Muscle layer of colon (tissue), 2 donors: ENCODE data around the gene ZNF891.

Experiments
- H3K27ac ChIP-seq: one replicate; pipeline ENCODE4 v1.7.0; 2013; ENCODE audit warnings: low read depth, mild to moderate bottlenecking, low read length, moderate library complexity
- H3K27me3 ChIP-seq, 2 donors: one replicate each; pipeline ENCODE4 v1.7.0; 2013; ENCODE audit warnings: low read length in 2 of 2, mild to moderate bottlenecking in 2 of 2; ENCODE audit not compliant: insufficient read depth in 2 of 2, control insufficient read depth in 1 of 2
- H3K36me3 ChIP-seq: one replicate; pipeline ENCODE4 v1.7.0; 2013; ENCODE audit warnings: mild to moderate bottlenecking, low read length; ENCODE audit not compliant: insufficient read depth
- H3K4me1 ChIP-seq: one replicate; pipeline ENCODE4 v1.7.0; 2013; ENCODE audit warnings: mild to moderate bottlenecking, low read length; ENCODE audit not compliant: insufficient read depth
- H3K4me3 ChIP-seq, 2 donors: one replicate each; pipeline ENCODE4 v1.7.0; 2013; ENCODE audit warnings: low read length in 2 of 2, low read depth in 1 of 2, mild to moderate bottlenecking in 1 of 2, moderate library complexity in 1 of 2
- H3K9ac ChIP-seq: one replicate; pipeline ENCODE4 v1.7.0; 2013; ENCODE audit warnings: low read length
- H3K9me3 ChIP-seq: one replicate; pipeline ENCODE4 v1.7.0; 2013; ENCODE audit warnings: mild to moderate bottlenecking, low read length
- donor health status: abdominal sarcoma.
- donor health status: Adenocarcinoma of cecum.

ZNF891 gene

DNA sequence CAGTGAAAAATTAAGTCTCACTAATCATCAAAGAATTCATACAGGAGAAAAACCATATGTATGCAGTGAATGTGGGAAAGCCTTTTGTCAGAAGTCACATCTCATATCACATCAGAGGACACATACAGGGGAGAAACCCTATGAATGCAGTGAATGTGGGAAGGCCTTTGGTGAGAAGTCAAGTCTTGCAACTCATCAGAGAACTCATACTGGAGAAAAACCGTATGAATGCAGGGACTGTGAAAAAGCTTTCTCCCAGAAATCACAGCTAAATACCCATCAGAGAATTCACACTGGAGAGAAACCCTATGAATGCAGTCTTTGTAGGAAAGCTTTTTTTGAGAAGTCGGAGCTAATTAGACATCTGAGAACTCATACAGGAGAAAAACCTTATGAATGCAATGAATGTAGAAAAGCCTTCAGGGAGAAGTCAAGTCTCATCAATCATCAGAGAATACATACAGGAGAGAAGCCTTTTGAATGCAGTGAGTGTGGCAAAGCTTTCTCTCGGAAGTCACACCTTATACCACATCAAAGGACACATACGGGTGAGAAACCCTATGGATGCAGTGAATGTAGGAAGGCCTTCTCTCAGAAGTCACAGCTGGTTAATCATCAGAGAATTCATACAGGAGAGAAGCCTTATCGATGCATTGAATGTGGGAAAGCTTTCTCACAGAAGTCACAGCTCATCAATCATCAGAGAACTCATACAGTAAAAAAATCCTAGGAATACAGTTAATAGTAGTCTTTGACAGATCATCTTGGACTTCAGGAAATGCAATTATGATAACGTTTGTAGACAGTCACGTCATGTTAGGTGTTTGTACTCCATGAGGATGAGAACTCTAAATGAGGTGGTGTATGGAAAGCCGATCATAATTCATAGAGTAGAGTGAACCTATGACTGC is 71.6 kb downstream of the ZNF891 start:
- Histone ChIP-seq H3K27me3 (no peaks in the 10 kb centered on the region), H3K36me3 (peaks cover 27% of the 10 kb centered on the region), H3K4me3 (peak overlapping the region; percentile 4 to 12), H3K9me3 (peaks cover 81% of the 10 kb centered on the region), H3K27ac (no peak overlapping the region), H3K9ac (no peak overlapping the region), H3K4me1 (no peaks in the 10 kb centered on the region)

GRCh38 chr12:133057446-133057845 is 72.6 kb downstream of the ZNF891 start:
- peaks cover 37% of the 10 kb centered on the region for H3K36me3 ChIP-seq

More at GRCh38 chr12:133057446-133057845, 72.6 kb downstream of the ZNF891 start:
- no peaks in the 10 kb centered on the region for H3K27me3 ChIP-seq
- no peak overlapping the region for H3K27ac ChIP-seq
- H3K9me3 ChIP-seq: peaks cover 81% of the 10 kb centered on the region
- peak overlapping the region; percentile 12 to 23 for H3K4me3 ChIP-seq
- H3K9ac ChIP-seq: no peak overlapping the region
- H3K4me1 ChIP-seq: no peaks in the 10 kb centered on the region
